Fibroblast of lung (primary cell): Measurements from ENCODE around the gene SPRED2.

Experiments used
- EZH2 ChIP-seq: IDR thresholded peaks from 2 replicates; pipeline ENCODE4 v1.5.1; 2012; ENCODE audit warnings: low read length, control low read depth, mild to moderate bottlenecking; ENCODE audit errors: missing control alignments
- TF ChIP-seq, protein P1 (sequence below), 2 donors: IDR thresholded peaks in 1 of 2; conservative IDR thresholded peaks in 1 of 2; 1 replicate in 1 of 2; 2 replicates in 1 of 2; pipeline ENCODE4 v1.5.1; 2011 to 2012; ENCODE audit warnings: low read length in 2 of 2, control low read depth in 1 of 2, inconsistent platforms in 1 of 2, low read depth in 1 of 2, mild to moderate bottlenecking in 1 of 2

DNA sequence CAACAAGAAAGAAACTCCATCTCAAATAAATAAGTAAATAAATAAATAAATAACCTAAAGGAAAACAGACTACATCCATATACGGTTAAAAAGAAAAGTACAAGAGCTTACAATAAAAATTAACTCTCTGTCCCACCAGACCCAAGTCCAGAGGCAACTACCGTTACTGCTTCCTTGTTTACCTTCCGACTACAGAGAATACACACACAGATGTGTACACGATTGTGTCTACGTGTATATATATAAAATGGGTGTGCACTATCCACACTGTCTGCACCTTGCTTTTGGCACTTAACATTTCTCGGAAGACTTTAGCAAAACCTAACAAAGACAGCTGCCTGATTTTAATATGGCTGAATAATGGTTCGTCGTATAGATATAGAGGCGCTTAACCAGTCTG is 134.9 kb downstream of the SPRED2 start:
- TF ChIP-seq, protein P1, sequence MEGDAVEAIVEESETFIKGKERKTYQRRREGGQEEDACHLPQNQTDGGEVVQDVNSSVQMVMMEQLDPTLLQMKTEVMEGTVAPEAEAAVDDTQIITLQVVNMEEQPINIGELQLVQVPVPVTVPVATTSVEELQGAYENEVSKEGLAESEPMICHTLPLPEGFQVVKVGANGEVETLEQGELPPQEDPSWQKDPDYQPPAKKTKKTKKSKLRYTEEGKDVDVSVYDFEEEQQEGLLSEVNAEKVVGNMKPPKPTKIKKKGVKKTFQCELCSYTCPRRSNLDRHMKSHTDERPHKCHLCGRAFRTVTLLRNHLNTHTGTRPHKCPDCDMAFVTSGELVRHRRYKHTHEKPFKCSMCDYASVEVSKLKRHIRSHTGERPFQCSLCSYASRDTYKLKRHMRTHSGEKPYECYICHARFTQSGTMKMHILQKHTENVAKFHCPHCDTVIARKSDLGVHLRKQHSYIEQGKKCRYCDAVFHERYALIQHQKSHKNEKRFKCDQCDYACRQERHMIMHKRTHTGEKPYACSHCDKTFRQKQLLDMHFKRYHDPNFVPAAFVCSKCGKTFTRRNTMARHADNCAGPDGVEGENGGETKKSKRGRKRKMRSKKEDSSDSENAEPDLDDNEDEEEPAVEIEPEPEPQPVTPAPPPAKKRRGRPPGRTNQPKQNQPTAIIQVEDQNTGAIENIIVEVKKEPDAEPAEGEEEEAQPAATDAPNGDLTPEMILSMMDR (conservative IDR thresholded peaks at IDR 0.05 in 1 of 2, IDR thresholded peaks at IDR 0.05 in 1 of 2; ENCODE audit: low read depth in 1 of 2, low read length in 2 of 2) = no peak
- TF ChIP-seq EZH2 = no peak
